ENCODE results near the gene SCN8A.

DNA sequence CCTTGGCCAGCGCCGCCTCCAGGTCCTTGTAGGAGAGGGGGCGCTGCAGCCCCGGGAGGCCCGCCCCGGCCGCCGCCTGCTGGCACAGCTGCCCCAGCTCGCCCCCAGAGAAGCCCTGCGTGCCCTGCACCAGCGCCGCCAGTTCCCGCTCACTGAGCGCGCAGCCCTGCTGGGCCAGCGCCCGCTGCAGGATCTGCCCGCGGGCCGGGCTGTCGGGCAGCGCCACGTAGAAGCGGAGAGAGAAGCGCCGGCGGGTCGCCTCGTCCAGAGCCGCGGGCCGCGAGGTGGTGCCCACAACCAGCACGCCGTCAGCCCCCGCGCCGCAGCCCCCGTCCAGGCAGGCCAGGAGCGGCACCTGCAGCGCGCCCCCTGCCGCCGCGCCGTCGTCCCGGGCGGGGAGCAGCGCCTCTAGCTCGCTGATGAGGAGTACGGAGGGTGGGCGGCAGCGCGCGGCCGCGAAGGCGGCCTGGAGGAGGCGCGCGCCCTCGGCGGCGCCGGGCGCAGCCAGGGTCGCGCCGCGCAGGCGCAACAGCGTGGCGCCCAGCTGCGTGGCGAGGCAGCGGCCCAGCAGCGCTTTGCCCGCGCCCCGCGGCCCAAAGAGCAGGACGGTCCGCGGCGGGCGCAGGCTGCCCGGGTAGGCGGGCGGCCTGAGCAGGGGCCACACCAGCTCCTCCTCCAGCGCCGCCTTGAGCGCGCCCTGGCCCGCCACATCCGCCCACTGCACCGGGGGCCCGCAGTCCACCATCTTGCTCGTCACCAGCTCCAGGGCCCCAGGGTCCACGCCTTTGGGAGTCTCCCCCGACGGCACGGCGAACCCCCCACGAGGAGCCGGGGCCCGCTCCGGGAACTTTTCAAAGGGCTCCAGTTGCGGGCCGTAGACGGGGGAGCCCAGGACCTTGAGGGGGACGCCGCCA, 229.8 kb downstream of the SCN8A start:
- TF ChIP-seq GATA2 (IDR thresholded peaks at IDR 0.05; ENCODE audit: low read depth, low read length): no peak
- TF ChIP-seq GATA3 (IDR thresholded peaks at IDR 0.05; ENCODE audit: low read depth, low read length): no peak
